ENCODE results near the gene BSG. TPM values are rescaled to one million over a fixed set of nuclear protein-coding genes. Genes with fewer than 3 reads are reported as not detected.
"Not testable (repeated sequence)": the region's sequence is repeated elsewhere in the genome, so short reads cannot be mapped to it uniquely, and the experiment has no call there.

BSG gene
- total RNA-seq, 1 experiment from 2014 or later, result 758 TPM

DNA sequence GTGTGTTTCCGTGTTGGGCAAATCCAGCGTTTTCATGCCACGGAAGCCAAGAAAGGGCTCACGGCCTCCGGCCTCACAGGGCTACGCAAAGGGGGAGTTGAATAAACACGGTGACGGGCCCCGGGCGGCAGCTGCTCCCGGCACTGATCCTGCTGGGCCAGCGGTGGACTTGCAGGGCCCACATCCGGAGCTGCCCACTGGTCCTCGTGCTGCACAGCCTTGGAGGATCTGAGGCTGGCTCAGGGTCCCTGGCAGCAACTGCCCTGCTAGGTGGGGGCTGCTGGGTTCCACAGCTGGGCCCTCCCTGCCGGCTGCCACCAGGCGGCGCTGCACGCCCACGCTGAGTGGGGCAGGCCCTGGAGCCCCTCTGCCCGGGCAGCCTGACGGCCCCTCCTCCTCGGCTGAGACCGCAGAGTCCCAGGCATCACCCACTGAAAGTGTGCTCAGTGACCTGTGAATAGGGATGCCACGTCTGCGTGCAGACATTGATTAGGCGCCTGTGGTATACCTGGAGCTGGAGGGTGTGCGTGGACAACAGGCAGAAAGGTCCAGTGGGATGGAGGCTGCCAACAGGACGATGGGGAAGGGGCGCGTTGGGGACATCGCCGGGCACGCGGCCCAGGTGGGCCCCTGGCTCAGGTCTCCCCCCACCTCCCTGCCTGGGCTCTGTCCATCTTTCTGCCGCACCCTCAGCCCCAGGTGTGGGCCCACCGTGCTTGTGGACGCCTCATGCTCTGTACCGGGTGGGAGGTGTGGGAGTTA, 12.0 kb downstream of the BSG start (continued):
- TF ChIP-seq, protein P1, sequence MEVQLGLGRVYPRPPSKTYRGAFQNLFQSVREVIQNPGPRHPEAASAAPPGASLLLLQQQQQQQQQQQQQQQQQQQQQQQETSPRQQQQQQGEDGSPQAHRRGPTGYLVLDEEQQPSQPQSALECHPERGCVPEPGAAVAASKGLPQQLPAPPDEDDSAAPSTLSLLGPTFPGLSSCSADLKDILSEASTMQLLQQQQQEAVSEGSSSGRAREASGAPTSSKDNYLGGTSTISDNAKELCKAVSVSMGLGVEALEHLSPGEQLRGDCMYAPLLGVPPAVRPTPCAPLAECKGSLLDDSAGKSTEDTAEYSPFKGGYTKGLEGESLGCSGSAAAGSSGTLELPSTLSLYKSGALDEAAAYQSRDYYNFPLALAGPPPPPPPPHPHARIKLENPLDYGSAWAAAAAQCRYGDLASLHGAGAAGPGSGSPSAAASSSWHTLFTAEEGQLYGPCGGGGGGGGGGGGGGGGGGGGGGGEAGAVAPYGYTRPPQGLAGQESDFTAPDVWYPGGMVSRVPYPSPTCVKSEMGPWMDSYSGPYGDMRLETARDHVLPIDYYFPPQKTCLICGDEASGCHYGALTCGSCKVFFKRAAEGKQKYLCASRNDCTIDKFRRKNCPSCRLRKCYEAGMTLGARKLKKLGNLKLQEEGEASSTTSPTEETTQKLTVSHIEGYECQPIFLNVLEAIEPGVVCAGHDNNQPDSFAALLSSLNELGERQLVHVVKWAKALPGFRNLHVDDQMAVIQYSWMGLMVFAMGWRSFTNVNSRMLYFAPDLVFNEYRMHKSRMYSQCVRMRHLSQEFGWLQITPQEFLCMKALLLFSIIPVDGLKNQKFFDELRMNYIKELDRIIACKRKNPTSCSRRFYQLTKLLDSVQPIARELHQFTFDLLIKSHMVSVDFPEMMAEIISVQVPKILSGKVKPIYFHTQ (CRISPR knock-in tag; IDR thresholded peaks at IDR 0.05), result peak; percentile 15; the same call in 1 of the 2 replicates
- TF ChIP-seq, protein P2, sequence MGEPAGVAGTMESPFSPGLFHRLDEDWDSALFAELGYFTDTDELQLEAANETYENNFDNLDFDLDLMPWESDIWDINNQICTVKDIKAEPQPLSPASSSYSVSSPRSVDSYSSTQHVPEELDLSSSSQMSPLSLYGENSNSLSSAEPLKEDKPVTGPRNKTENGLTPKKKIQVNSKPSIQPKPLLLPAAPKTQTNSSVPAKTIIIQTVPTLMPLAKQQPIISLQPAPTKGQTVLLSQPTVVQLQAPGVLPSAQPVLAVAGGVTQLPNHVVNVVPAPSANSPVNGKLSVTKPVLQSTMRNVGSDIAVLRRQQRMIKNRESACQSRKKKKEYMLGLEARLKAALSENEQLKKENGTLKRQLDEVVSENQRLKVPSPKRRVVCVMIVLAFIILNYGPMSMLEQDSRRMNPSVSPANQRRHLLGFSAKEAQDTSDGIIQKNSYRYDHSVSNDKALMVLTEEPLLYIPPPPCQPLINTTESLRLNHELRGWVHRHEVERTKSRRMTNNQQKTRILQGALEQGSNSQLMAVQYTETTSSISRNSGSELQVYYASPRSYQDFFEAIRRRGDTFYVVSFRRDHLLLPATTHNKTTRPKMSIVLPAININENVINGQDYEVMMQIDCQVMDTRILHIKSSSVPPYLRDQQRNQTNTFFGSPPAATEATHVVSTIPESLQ (CRISPR knock-in tag; IDR thresholded peaks at IDR 0.05), result no peak
- TF ChIP-seq CREB1 (CRISPR knock-in tag; IDR thresholded peaks at IDR 0.05), result peak; percentile 59; the same call in 1 of the 2 replicates
- TF ChIP-seq GABPB1 (CRISPR knock-in tag; IDR thresholded peaks at IDR 0.05), result peak; percentile 43; the same call in 1 of the 2 replicates
- TF ChIP-seq KAT7 (CRISPR knock-in tag; IDR thresholded peaks at IDR 0.05; ENCODE audit: borderline replicate concordance), result 0 out of 2 replicates have a peak, but pooled peaks have one; percentile 90
- TF ChIP-seq RORB (CRISPR knock-in tag; IDR thresholded peaks at IDR 0.05), result no peak
- peak; percentile 65 for TF ChIP-seq PRRX2 (CRISPR knock-in tag; IDR thresholded peaks at IDR 0.05)
- TF ChIP-seq, protein P3, sequence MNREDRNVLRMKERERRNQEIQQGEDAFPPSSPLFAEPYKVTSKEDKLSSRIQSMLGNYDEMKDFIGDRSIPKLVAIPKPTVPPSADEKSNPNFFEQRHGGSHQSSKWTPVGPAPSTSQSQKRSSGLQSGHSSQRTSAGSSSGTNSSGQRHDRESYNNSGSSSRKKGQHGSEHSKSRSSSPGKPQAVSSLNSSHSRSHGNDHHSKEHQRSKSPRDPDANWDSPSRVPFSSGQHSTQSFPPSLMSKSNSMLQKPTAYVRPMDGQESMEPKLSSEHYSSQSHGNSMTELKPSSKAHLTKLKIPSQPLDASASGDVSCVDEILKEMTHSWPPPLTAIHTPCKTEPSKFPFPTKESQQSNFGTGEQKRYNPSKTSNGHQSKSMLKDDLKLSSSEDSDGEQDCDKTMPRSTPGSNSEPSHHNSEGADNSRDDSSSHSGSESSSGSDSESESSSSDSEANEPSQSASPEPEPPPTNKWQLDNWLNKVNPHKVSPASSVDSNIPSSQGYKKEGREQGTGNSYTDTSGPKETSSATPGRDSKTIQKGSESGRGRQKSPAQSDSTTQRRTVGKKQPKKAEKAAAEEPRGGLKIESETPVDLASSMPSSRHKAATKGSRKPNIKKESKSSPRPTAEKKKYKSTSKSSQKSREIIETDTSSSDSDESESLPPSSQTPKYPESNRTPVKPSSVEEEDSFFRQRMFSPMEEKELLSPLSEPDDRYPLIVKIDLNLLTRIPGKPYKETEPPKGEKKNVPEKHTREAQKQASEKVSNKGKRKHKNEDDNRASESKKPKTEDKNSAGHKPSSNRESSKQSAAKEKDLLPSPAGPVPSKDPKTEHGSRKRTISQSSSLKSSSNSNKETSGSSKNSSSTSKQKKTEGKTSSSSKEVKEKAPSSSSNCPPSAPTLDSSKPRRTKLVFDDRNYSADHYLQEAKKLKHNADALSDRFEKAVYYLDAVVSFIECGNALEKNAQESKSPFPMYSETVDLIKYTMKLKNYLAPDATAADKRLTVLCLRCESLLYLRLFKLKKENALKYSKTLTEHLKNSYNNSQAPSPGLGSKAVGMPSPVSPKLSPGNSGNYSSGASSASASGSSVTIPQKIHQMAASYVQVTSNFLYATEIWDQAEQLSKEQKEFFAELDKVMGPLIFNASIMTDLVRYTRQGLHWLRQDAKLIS (CRISPR knock-in tag; IDR thresholded peaks at IDR 0.05; ENCODE audit: borderline replicate concordance), result 0 out of 2 replicates have a peak, but pooled peaks have one; percentile 40
- TF ChIP-seq, protein P4, sequence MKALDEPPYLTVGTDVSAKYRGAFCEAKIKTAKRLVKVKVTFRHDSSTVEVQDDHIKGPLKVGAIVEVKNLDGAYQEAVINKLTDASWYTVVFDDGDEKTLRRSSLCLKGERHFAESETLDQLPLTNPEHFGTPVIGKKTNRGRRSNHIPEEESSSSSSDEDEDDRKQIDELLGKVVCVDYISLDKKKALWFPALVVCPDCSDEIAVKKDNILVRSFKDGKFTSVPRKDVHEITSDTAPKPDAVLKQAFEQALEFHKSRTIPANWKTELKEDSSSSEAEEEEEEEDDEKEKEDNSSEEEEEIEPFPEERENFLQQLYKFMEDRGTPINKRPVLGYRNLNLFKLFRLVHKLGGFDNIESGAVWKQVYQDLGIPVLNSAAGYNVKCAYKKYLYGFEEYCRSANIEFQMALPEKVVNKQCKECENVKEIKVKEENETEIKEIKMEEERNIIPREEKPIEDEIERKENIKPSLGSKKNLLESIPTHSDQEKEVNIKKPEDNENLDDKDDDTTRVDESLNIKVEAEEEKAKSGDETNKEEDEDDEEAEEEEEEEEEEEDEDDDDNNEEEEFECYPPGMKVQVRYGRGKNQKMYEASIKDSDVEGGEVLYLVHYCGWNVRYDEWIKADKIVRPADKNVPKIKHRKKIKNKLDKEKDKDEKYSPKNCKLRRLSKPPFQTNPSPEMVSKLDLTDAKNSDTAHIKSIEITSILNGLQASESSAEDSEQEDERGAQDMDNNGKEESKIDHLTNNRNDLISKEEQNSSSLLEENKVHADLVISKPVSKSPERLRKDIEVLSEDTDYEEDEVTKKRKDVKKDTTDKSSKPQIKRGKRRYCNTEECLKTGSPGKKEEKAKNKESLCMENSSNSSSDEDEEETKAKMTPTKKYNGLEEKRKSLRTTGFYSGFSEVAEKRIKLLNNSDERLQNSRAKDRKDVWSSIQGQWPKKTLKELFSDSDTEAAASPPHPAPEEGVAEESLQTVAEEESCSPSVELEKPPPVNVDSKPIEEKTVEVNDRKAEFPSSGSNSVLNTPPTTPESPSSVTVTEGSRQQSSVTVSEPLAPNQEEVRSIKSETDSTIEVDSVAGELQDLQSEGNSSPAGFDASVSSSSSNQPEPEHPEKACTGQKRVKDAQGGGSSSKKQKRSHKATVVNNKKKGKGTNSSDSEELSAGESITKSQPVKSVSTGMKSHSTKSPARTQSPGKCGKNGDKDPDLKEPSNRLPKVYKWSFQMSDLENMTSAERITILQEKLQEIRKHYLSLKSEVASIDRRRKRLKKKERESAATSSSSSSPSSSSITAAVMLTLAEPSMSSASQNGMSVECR (CRISPR knock-in tag; IDR thresholded peaks at IDR 0.05; ENCODE audit: borderline replicate concordance), result 0 out of 2 replicates have a peak, but pooled peaks have one; percentile 17
- TF ChIP-seq FOXP1 (CRISPR knock-in tag; IDR thresholded peaks at IDR 0.05; ENCODE audit: borderline replicate concordance), result peak; percentile 87
- peak; percentile 78; the same call in 1 of the 2 replicates for TF ChIP-seq EMX1 (CRISPR knock-in tag; IDR thresholded peaks at IDR 0.05)
- TF ChIP-seq, protein P5, sequence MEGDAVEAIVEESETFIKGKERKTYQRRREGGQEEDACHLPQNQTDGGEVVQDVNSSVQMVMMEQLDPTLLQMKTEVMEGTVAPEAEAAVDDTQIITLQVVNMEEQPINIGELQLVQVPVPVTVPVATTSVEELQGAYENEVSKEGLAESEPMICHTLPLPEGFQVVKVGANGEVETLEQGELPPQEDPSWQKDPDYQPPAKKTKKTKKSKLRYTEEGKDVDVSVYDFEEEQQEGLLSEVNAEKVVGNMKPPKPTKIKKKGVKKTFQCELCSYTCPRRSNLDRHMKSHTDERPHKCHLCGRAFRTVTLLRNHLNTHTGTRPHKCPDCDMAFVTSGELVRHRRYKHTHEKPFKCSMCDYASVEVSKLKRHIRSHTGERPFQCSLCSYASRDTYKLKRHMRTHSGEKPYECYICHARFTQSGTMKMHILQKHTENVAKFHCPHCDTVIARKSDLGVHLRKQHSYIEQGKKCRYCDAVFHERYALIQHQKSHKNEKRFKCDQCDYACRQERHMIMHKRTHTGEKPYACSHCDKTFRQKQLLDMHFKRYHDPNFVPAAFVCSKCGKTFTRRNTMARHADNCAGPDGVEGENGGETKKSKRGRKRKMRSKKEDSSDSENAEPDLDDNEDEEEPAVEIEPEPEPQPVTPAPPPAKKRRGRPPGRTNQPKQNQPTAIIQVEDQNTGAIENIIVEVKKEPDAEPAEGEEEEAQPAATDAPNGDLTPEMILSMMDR (IDR thresholded peaks at IDR 0.05), result peak; percentile 95
- TF ChIP-seq ESRRA (CRISPR knock-in tag; IDR thresholded peaks at IDR 0.05; ENCODE audit: borderline replicate concordance), result 0 out of 2 replicates have a peak, but pooled peaks have one; percentile 26
- TF ChIP-seq ZNF263 (CRISPR knock-in tag; IDR thresholded peaks at IDR 0.05; ENCODE audit: low read depth), result no peak
- no peak for TF ChIP-seq JAZF1 (CRISPR knock-in tag; IDR thresholded peaks at IDR 0.05)

DNA sequence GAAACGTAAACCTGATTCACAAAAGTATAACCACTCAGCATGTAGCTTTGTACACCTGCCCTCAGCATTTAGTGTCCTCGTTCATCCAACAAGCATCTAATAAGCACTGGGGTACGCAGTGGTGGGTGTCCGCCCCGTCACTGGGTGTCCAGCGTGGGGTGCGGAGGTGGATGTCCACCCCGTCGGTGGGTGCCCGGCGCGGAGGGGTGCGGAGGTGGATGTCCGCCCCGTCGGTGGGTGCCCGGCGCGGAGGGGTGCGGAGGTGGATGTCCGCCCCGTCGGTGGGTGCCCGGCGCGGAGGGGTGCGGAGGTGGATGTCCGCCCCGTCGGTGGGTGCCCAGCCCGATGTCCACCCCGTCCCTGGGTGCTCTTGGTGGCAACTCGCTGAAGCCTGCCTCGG, 12.8 kb downstream of the BSG start:
- H3K36me3 Mint-ChIP-seq; H3K9me3 Mint-ChIP-seq; H3K4me3 Mint-ChIP-seq; DNase-seq (ENCODE audit: low spot score); ATAC-seq; H3K27ac Mint-ChIP-seq; H3K4me1 Mint-ChIP-seq; POLR2A ChIA-PET: not testable (repeated sequence)
- CTCF ChIA-PET, result interaction anchor here (1.0 to 5.3 kb wide), 8 partner anchors 10 to 276 kb away, joined by 3 to 32 read pairs (median 8); partner anchors contain the start of genes CDC34 and RNF126
- H3K27me3 Mint-ChIP-seq (ENCODE audit: low read depth), result peaks cover 14% of the 10 kb centered on the region

All from WTC11 (cell line).